Stimulated activated CD8-positive, alpha-beta memory T cell treated with anti-CD3 and anti-CD28 coated beads, Interleukin-2, amount 100 ng/mL, for 48 hours (primary cell): ENCODE measurements around the gene ATE1.

ENCODE experiments used
- DNase-seq, 2 donors: peaks; one replicate each; pipeline ENCODE4 v3.0.0-alpha.2; 2020; ENCODE audit warnings: low read depth in 2 of 2

ATE1 gene

DNA sequence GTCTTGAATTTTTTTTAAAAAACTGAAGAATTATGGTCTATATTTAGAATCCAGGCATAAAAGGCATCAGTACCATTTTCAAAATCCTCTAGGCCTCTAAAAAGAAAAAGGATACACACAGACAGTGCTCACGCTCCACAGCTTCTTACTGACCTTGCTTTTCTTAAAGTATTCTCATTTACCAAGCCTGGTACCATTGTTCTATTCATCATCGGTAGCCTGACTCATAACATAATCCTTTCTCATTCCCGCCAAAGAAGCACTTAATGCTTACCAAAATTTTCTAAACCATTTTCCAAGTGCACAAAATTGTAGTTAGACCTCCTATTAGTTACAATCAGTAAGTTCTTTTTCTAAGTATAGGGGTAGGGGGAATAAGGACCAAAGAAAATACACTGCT, 54.6 kb downstream of the ATE1 start:
- no peak for DNase-seq

DNA sequence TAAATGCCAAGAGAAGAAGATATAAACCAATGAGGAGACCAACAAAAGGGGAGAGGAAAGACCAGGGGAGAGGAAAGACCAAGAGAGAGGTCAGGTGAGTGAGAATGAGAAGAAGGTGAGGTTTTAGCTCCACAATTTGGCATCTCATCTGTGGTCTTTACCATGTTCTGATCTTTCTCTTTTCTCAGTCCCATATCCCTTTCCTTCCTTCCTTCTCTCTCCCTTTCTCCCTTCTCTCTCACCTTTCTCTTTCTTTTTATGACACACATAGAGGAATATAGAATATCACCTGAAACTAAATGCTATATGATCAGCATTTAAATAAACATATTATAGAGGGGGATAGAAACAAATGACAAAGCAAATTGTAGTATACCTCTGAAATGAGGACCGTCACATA, 57.4 kb downstream of the ATE1 start:
- no peak for DNase-seq

DNA sequence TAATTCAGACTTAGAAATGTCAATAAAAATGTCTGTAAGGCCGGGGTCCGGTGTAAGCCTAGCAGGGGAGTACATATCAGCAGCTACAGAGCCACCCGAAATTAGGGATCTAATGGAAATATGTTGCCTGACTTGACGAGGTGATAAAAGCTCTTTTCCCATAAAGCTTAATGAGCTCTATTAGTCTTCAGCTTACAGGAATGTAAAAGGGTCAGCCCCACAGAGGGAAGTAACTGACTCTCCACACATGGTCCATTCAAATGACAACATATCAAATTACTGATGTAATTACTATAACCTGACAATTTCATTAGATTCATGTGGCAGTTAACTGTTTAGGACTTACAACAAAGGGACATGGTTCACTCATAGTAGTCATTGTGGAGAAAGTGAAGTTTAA, 62.3 kb downstream of the ATE1 start:
- DNase-seq: no peak

DNA sequence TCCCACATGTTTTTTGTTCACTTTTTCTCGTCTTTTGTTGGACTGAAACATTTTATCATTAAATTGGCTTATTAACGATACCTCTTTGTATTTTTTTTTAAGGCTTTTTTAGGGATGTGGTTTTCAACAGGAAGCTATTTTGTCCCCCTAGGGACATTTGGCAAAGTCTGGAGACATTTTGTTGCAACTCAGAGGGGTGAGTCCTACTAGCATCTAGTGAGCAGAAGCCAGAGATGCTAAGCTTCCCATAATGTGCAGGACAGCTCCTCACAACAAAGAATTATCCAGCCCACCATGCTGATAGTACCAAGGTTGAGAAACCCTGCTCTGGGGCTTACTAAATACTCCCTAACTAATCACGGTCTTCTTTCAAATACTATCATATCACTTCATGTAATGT, 63.2 kb downstream of the ATE1 start:
- DNase-seq: no peak

DNA sequence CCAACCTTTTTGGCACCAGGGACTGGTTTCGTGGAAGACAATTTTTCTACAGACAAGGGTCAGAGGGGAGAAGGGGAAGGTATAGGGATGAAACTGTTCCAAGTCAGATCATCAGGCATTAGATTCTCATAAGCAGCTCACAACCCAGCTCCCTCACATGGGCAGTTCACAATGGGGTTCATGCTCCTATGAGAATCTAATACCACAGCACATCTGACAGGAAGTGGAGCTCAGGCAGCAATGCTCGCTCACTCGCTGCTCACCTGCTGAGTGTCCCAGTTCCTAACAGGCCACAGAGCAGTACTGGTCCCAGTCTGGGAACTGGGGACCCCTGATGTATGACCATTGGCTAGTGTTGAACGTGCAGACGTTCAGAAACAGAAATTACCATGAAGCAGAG, 63.7 kb downstream of the ATE1 start:
- no peak for DNase-seq

DNA sequence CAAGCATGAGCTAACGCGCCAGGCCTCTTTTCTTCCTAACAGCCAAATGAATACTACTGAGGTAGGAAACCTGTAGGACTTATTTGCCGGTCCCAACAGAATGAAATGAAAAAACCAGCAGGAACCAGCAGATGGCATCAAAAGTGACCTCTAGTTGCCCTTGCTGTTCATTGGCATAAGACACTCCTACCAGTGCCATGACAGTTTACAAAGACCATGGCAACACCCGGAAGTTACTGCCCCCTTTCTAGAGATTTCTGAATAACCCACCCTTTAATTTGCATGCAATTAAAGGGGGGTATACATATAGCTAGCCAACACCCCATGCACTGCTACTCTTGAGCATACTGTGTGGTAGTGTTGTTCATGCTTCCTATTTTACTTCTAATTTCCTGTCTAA, 65.2 kb downstream of the ATE1 start:
- no peak for DNase-seq

DNA sequence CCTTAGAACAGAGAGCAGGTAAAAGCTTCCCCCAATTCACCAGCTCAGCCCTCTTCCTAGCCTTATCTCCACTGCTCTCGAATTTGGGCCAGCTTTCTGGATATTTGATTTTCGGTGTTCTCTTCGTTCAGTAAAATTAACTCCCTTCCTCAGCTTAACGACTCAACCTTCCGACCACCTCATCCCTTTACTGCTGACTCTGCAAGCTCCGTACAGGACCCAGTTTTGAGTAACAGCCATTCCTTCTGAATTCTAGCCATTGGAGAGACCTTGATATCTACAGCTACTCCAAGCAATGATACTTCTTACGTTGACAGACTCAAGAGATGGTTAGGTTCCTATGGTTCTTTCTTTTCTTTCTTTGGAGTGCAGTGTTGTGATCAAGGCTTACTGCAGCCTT, 65.8 kb downstream of the ATE1 start:
- DNase-seq: no peak

DNA sequence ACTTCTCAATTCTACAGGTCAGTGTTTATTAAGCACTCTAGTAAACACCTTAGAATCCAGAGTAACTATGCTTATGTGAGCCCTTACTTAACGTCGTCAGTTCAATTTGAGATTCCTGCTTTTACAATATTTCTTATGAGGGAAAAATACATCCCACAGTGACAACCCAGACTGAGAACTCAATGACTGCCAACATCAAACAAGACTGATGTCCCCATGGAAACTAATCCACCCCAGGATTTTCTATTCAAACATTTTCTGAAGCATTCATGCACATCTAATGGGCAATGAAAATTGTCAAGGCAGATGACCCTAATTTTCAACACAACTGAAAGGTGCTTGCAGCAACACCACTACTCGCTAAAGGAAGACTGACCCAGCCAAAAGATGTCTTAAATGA, 67.0 kb downstream of the ATE1 start:
- DNase-seq: no peak

DNA sequence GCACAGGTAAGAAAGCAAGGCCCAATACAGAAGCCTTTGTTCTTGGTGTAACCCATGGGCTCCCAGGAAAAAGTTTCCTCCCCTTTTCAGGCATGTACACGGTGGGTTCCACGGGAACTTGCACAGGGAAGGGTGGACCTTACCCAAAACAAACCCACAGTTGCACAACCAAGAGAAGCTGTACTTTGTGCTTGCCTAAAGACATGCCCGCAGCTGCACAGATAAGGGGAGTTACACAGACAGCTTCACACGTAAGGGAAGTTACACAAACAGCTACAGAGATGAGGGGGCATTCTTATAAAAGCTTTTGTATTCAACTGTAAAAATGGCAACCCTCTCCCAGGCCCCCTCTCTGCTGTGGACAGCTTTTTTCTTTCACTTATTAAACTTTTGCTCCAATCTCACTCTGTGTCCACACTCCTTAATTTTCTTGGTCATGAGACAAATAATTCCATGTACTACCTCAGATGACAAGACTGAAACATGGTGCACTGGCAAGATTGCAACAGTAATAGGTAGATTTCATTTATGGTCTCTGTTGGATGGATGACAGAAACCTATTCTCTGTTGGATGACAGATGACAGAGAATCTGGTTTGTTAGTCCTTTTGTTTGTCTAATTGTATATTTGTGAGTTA, 72.9 kb downstream of the ATE1 start:
- no peak for DNase-seq

DNA sequence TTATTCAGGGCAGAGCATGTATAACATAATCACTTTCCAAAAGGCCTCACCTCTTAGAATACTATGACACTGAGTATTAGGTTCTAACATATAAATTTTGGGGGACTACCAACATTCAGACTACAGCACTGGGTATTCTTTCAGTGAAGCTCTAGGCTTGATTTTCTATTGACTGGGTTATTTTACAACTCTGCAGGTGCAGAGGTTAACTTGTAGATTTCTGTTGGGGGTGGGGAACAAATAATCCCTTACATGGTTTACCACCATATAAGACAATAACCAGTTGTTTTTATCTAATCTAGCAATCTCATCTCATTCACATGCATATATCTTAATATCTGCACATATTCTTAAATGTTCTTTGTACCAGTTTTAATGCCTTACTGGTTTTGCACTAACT, 73.9 kb downstream of the ATE1 start:
- no peak for DNase-seq

DNA sequence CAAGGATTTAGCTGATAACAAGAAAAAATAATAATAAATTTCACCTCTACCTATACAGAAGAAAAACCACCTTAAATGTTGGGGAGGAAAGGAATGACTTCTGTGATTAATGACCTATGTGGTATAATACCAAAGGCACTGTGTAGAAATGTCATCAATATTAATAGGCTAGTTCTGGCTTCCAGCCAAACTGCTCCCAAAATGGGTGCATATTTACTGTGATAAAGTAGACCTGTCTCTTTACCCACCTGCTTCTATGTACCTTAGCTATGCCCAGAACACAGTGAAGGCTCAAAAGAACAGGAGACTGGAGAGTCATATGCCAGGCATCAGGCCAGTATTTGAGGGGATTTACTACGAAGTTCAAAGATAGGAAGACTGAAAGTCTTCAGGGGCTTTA, 76.0 kb downstream of the ATE1 start:
- DNase-seq: no peak

DNA sequence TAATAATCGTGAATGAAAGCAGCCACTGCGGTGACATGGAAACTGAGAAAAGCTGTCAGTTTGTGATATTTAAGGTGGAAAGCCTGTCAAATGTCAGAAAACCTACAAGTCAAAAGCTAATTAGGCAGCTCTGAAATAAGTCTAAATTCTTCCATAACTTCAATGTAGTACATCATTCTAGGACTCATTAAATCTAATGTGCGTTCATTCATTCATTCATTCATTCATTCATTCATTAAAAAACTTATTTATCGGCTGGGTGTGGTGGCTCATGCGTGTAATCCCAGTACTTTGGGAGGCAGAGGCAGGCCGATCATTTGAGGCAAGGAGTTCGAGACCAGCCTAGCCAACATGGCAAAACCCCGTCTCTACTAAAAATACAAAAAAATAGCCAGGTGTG, 79.7 kb downstream of the ATE1 start:
- DNase-seq: no peak

DNA sequence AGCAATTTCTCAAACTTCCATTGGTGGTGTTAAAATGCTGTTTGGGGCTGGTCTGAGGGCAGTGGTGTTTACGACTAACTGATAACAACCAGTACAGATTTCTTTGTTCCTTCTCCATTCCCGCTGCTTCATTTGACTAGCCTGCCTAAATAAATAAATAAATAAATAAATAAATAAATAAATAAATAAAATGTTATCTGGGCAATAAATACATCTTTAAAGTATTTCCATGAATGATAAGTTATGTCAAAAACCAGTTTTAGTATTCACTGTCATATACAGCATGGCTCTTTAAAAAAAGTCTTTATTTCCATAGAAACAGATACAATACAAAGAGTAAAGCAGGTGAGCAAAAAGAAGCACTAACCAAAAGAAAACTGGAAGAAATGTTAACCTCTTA, 81.3 kb downstream of the ATE1 start:
- no peak for DNase-seq

DNA sequence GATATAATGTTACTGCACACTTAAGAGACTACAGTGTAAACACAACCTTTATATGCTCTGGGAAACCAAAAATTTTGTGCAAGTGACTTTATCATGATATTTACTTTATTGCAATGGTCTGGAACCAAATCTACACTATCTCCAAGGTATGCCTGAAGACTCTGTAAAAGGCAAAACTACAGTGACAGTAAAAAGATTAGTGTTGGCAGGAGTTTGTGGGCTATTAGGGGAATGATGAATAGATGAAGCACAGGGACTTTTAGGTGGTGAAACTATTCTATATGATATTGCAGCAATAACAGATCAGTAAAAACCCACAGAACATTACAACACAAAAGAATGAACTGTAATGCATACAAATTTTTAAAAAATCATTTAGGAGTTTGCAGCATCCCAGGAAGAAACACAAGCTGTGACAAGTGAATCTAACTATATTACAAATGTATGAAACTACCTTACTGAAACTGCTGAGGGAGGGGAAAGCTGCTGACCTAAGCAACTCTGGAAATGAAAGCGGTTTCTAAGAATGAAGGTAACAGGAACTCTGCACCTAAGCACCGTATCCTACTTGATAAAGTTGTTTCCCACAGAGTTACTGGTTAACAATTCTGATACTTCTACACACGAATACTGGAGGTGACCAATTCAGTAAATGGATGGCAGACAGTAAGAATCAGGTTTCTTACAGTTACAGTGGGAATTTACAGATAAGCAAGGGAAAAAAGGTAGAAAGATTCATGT, 82.6 kb downstream of the ATE1 start:
- no peak for DNase-seq

DNA sequence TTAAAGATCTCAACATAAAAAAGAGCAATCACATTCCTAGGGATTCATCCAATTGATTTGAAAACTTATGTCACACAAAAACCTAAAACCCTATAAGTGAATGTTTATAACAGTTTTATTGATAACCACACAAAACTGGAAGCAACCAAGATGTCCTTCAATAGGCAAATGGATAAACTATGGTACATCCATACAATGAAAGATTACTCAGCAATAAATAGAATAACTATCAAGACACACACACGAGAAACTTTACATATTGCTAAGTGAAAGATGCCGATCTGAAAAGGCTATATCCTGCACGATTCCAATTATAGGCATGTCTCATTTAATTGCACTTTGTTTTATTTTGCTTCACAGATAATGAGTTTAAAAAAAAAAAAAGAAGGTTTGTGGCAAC, 83.3 kb downstream of the ATE1 start:
- DNase-seq: no peak

DNA sequence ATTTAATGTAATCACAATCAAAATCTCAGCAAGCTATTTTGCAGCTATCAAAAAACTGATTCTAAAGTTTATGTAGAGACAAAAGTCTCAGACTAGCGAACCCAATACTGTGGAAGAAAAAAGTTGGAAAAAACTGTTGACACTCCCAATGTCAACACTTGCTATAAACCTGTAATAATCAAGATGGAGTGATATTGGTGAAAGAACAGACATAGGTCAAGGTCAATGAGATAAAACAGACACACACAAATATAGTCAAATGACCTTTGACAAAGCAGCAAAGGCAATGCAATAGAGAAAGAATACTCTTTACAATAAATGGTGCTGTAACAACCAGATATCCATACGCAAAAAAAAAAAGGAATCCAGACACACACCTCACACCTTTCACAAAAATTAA, 84.5 kb downstream of the ATE1 start:
- no peak for DNase-seq

DNA sequence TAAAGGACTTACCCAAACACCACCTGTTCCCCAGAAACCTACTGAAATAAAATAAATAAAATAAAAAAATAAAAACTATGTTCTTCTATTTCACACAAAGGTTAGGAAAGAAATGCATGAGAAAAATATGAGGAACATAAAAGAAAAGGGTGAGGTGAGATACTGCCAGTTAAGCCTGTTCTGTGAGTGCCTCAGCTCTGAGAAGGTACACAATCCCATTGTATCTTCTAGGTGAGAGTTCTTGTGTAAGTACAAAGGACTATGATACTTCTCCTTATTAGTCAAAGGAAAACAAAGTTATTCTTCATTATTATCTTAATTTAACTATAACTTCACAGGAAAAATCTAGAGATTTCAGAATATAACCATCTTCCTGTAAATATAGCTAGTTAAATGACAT, 86.0 kb downstream of the ATE1 start:
- DNase-seq: no peak

DNA sequence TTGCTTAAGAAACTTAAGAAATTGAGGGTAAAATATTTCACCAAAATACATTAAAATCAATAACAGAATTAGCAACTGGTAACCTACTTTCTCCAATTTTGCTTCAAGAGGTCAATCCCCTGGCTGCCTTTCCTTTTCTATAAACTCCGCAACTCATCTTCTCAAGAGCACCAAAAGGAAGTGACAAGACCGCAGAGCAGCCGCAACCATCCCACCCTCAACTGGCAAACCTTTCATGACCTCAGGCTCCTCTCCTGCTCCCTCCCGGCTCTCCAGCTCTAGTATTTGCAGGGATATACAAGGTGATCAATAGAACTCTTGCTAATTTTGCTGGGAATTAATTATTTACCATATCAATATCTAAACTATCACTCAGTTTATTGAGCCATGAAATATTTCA, 88.9 kb downstream of the ATE1 start:
- no peak for DNase-seq

DNA sequence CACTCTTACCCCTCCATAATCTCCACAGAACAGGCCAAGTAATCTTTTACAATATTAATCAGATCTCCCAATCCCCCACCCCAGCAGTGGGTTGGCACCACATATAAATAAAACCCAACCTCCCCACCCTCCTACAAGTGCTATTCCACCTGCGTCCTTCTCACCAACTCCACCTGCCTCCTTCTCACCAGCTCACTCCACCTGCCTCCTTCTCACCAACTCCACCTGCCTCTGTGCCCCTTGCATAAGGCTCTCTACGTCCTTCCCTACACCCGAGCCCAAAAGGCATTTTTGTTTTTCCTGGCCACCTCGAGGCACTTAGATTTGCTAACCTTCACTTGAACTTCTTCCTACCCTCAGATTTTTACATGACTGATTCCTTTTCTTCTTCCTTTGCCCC, 89.7 kb downstream of the ATE1 start:
- DNase-seq: no peak

DNA sequence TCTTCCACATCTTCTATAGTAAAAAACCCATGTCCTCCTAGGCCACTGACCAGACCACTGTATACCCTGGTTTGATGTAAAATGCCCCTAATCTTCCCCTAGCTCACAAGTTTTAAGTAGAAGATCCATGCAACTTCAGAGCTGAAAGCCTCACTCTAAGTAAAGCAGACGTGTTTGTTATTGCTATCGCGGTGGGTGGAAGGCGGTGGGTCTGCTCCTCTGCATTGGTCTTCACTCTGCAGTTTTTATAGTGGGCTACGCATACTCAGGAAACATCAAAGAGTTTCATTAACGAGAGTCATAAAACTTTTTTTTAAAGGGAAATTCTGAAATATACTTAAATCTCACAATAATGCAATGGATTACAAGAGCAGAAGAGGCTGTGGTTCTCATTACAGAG, 91.7 kb downstream of the ATE1 start:
- DNase-seq: no peak

DNA sequence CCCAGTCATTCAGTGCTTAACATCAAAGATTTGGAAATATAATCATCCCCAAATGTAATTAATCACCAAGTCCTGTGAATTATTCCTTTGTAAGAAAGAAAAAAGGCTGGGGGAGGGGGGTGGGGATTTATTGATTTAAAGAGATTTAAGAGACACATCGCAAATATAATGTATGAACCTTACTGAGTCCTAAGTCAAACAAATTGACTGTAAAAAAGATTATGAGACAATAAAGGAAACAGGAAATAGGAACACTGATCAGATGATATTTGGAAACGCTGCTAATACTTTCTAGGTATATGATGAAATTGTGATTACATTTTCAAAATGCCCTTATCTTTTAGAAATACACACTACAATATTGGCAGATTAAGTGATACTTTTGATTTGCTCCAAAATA, 92.5 kb downstream of the ATE1 start:
- DNase-seq: no peak

DNA sequence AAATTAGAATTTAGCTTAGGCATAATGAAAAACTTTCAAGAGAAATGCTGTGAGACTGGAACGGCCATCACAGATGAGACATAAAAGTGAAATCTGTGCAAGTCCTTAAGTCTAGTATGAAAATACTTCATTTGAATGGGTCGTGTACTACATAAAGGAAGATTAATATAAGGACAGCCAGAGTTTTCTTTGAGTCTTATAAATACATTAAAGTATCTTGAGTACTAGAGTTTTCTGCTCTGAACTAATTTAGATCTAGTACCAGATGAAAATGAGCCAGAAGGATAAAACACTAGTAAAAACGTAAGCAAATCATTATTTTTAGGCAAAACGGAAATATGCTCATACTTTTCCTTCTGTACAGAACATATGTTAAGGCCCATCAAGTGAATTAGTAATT, 93.1 kb downstream of the ATE1 start:
- no peak for DNase-seq

DNA sequence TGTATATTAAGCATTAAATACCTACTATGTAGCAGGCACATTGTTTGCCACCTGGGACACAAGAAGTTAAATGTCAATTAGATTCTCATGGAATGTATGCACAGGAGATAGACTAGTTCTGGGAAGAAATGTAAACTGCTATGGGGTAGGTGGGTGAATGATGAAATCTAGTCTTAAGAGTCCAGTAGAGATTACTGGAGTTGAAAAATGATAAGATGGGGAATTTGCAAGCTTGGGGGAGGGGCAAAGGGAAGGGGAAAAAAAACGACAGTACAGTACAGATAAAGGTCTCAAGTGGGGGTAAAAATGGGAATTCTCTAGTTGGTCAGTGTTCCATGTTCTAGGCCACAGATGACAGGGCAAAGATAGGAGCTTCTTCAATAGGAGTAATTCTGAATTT, 94.4 kb downstream of the ATE1 start:
- no peak for DNase-seq

DNA sequence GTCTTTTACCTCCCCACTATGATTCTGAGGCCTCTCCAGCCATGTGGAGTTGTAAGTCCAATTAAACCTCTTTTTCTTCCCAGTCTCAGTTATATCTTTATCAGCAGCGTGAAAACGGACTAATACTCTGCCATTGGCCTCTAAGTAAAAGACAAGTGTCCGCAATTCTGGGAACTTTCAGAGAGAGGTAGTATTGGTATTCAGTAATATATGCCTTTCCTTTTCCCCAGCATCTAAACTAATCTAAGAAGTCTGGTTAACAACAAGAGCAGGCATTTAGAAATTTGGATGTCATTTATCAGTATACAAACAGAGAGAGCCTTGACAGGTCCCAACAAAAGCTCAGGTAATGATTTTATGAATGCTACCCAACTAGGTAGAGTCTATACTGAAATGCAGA, 95.2 kb downstream of the ATE1 start:
- no peak for DNase-seq
